Neural cell (in vitro differentiated cells): ENCODE data around the gene MRPS26. TPM values are rescaled to one million over a fixed set of nuclear protein-coding genes. Genes with fewer than 3 reads are reported as not detected.

Experiments used
- H2AFZ ChIP-seq: fragments of 200-600, 300-800 bp; sonication (generic), shearing (Covaris generic); 2 replicates; pipeline ENCODE4 v1.6.0; 2014; ENCODE audit warnings: low read depth, mild to moderate bottlenecking, antibody characterized with exemption, low read length, moderate library complexity
- H3F3A ChIP-seq: fragments of 200-600 bp; shearing (Covaris generic); 2 replicates; pipeline ENCODE4 v1.6.1; 2016; ENCODE audit warnings: mild to moderate bottlenecking, moderate library complexity, mixed read lengths, antibody characterized with exemption, low read length; ENCODE audit not compliant: insufficient read depth, poor library complexity, severe bottlenecking
- H3K27ac ChIP-seq: fragments of 200-600, 300-800 bp; sonication (generic), shearing (Covaris generic); 2 replicates; pipeline ENCODE4 v1.5.1; 2014; ENCODE audit warnings: mild to moderate bottlenecking, low read length, moderate library complexity
- H3K27me3 ChIP-seq: fragments of 300-800, 200-600 bp; sonication (generic), shearing (Covaris generic); 2 replicates; pipeline ENCODE4 v1.6.0; 2014; ENCODE audit warnings: mild to moderate bottlenecking, low read depth, low read length, moderate library complexity; ENCODE audit not compliant: insufficient read depth
- H3K36me3 ChIP-seq: fragments of 300-800, 200-600 bp; sonication (generic), shearing (Covaris generic); 2 replicates; pipeline ENCODE4 v1.5.1; 2014; ENCODE audit warnings: mild to moderate bottlenecking, antibody characterized with exemption, low read length, moderate library complexity; ENCODE audit not compliant: insufficient read depth
- H3K4me2 ChIP-seq: fragments of 300-800, 200-600 bp; sonication (generic), shearing (Covaris generic); 2 replicates; pipeline ENCODE4 v1.6.0; 2014; ENCODE audit warnings: mild to moderate bottlenecking, low read length
- H3K4me3 ChIP-seq: fragments of 300-800, 200-600 bp; sonication (generic), shearing (Covaris generic); 2 replicates; pipeline ENCODE4 v1.5.1; 2014; ENCODE audit warnings: mild to moderate bottlenecking, low read length, moderate library complexity
- H3K79me2 ChIP-seq: fragments of 200-600 bp; shearing (Covaris generic); replicated peaks from 2 replicates; pipeline ENCODE4 v1.6.0; 2014; ENCODE audit warnings: mild to moderate bottlenecking, low read length, moderate library complexity; ENCODE audit not compliant: insufficient read depth
- H3K9ac ChIP-seq: fragments of 300-800, 200-600 bp; sonication (generic), shearing (Covaris generic); 2 replicates; pipeline ENCODE4 v1.6.1; 2016; ENCODE audit warnings: mild to moderate bottlenecking, low read length, mixed read lengths
- H3K9me2 ChIP-seq: fragments of 200-600 bp; shearing (Covaris generic); 2 replicates; pipeline ENCODE4 v1.6.1; 2016; ENCODE audit warnings: mild to moderate bottlenecking, low read length, mixed read lengths; ENCODE audit not compliant: insufficient read depth
- H3K9me3 ChIP-seq: fragments of 200-600, 300-800 bp; sonication (generic), shearing (Covaris generic); 2 replicates; pipeline ENCODE4 v1.6.1; 2016; ENCODE audit warnings: mild to moderate bottlenecking, mixed run types, low read length, moderate library complexity, mixed read lengths
- H4K20me1 ChIP-seq: fragments of 200-600 bp; shearing (Covaris generic); 2 replicates; pipeline ENCODE4 v1.6.1; 2016; ENCODE audit warnings: mild to moderate bottlenecking, mixed run types; ENCODE audit not compliant: insufficient read depth
- CTCF ChIP-seq: fragments of 450-650 bp; IDR thresholded peaks from 2 replicates; pipeline ENCODE4 v1.5.1; 2014; ENCODE audit warnings: antibody characterized with exemption, mild to moderate bottlenecking, moderate library complexity; ENCODE audit not compliant: poor library complexity, severe bottlenecking
- EP300 ChIP-seq: fragments of 450-650 bp; conservative IDR thresholded peaks from 2 replicates; pipeline ENCODE4 v1.6.1; 2014; ENCODE audit warnings: antibody characterized with exemption, mild to moderate bottlenecking, moderate library complexity; ENCODE audit not compliant: poor library complexity, severe bottlenecking
- EZH2 ChIP-seq: fragments of 200-600, 300-800 bp; shearing (Covaris generic), sonication (generic); IDR thresholded peaks from 2 replicates; pipeline ENCODE4 v1.6.1; 2014; ENCODE audit warnings: antibody characterized with exemption, low read length, borderline replicate concordance, mild to moderate bottlenecking; ENCODE audit not compliant: insufficient read depth, poor library complexity, severe bottlenecking
- MXI1 ChIP-seq: fragments of 450-650 bp; conservative IDR thresholded peaks from 2 replicates; pipeline ENCODE4 v1.6.1; 2014; ENCODE audit warnings: antibody characterized with exemption, mild to moderate bottlenecking; ENCODE audit not compliant: poor library complexity, severe bottlenecking
- POLR2AphosphoS5 ChIP-seq: IDR thresholded peaks from 2 replicates; pipeline ENCODE4 v1.6.1; 2012
- RAD21 ChIP-seq: fragments of 450-650 bp; conservative IDR thresholded peaks from 2 replicates; pipeline ENCODE4 v1.6.1; 2014; ENCODE audit warnings: antibody characterized with exemption, mild to moderate bottlenecking, moderate library complexity
- REST ChIP-seq: IDR thresholded peaks from 2 replicates; pipeline ENCODE4 v1.6.1; 2012; ENCODE audit warnings: borderline replicate concordance
- SMC3 ChIP-seq: fragments of 450-650 bp; conservative IDR thresholded peaks from 2 replicates; pipeline ENCODE4 v1.6.1; 2014; ENCODE audit warnings: antibody characterized with exemption, mild to moderate bottlenecking, moderate library complexity; ENCODE audit not compliant: poor library complexity
- TAF1 ChIP-seq: IDR thresholded peaks from 2 replicates; pipeline ENCODE4 v1.6.1; 2012; ENCODE audit warnings: low read depth
- polyA plus RNA-seq: library from polyadenylated mRNA; depleted of rRNA; stranded (reverse); fragments of >200 nt; gene quantifications from 2 replicates; pipeline ENCODE4 v1.2.3, GENCODE V29; 2014

Gene MRPS26
- polyA plus RNA-seq, 1 donor from 2014 or later = 134 TPM

- no peak overlapping the region for H3K9ac ChIP-seq
- H3F3A ChIP-seq = no peaks in the 10 kb centered on the region
- no peak overlapping the region for H3K27ac ChIP-seq
- H3K36me3 ChIP-seq = no peaks in the 10 kb centered on the region
- H4K20me1 ChIP-seq = no peaks in the 10 kb centered on the region
- TF ChIP-seq CTCF (no peak), SMC3 (no peak), EP300 (no peak), RAD21 (no peak), TAF1 (no peak), MXI1 (no peak), POLR2AphosphoS5 (no peak), REST (no peak), EZH2 (no peak)
- H3K9me2 ChIP-seq = no peaks in the 10 kb centered on the region
- H3K9me3 ChIP-seq = no peaks in the 10 kb centered on the region
- no peaks in the 10 kb centered on the region for H3K79me2 ChIP-seq
- no peak overlapping the region for H3K4me3 ChIP-seq
- no peak overlapping the region for H3K4me2 ChIP-seq
- H2AFZ ChIP-seq = no peak overlapping the region
- peaks cover 26% of the 10 kb centered on the region for H3K27me3 ChIP-seq
Measured at GRCh38 chr20:3088031-3088430, 42.2 kb downstream of the MRPS26 start.

GRCh38 chr20:3090565-3090964 lies 44.7 kb downstream of the MRPS26 start:
- TF ChIP-seq MXI1 (no peak), EZH2 (no peak), POLR2AphosphoS5 (no peak)
- Histone ChIP-seq H3K9me2 (no peaks in the 10 kb centered on the region), H3K27me3 (peaks cover 12% of the 10 kb centered on the region)

More at GRCh38 chr20:3090565-3090964, 44.7 kb downstream of the MRPS26 start:
- H3K4me3 ChIP-seq = no peak overlapping the region
- H3K27ac ChIP-seq = no peak overlapping the region
- H3K9me3 ChIP-seq = no peaks in the 10 kb centered on the region
- no peak overlapping the region for H3K4me2 ChIP-seq
- H3K9ac ChIP-seq = no peak overlapping the region
- no peaks in the 10 kb centered on the region for H3K36me3 ChIP-seq
- no peaks in the 10 kb centered on the region for H3K79me2 ChIP-seq
- no peak overlapping the region for H2AFZ ChIP-seq
- no peaks in the 10 kb centered on the region for H4K20me1 ChIP-seq
- H3F3A ChIP-seq = no peaks in the 10 kb centered on the region
